SK-N-SH treated with all-trans-retinoic acid at 6 μM for 48 hours (cell line): ENCODE data around the gene DNAJC27.

Experiments used
- TSHZ2 ChIP-seq: fragments of 250-450 bp; sonication (Bioruptor Pico); IDR thresholded peaks from 2 replicates; pipeline ENCODE4 v1.5.0; 2020; ENCODE audit warnings: mild to moderate bottlenecking, moderate library complexity
- ZFP30 ChIP-seq: fragments of 450-650 bp; formaldehyde crosslinking; IDR thresholded peaks from 2 replicates; pipeline ENCODE4 v1.5.0; 2022; ENCODE audit warnings: mild to moderate bottlenecking, moderate library complexity
- ZNF70 ChIP-seq: fragments of 450-650 bp; formaldehyde crosslinking; IDR thresholded peaks from 2 replicates; pipeline ENCODE4 v1.5.0; 2020; ENCODE audit warnings: mild to moderate bottlenecking, moderate library complexity

GRCh38 chr2:24928036-24928435 is 43.7 kb downstream of the DNAJC27 start:
- TF ChIP-seq ZFP30 (CRISPR knock-in tag) (no peak), ZNF70 (CRISPR knock-in tag) (no peak), TSHZ2 (CRISPR knock-in tag) (no peak)
